ENCODE data around the gene PTPRE. TPM values are rescaled to one million over a fixed set of nuclear protein-coding genes. Genes with fewer than 3 reads are reported as not detected.

Gene PTPRE
- total and polyA plus RNA-seq, 10 of the 15 experiments (the other 5 are each of a cell fraction or from before 2014, with no cell fraction given) = 2.9 to 7.6 (median 5.8) TPM

DNA sequence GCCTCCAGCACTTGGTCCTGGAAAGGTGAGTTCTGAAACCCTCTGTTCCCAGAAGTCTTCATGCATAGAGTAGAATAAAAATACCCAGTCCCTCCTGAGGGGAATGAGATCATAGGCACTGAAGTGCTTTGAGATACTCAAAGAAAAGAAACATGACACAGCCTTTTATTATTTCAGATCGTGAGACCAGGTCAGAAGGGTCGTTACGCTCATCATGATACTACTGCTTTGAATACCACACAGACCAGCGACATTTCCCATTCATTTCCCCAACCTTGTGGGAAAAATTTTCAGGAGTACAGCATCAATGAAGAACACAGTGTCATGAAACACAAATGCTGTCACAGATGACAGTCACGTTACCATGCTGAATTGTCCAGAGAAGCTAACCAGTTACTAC lies 29.2 kb upstream of the PTPRE start:
- ATAC-seq (no peak), FAIRE-seq (no peak), DNase-seq (ENCODE audit: low read depth, low spot score) (no peak)
- Histone ChIP-seq H3K4me3 (no peak overlapping the region), H2AFZ (ENCODE audit: control insufficient read depth, low read depth, low read length) (no peak overlapping the region), H3K9me3 (replicated peaks; ENCODE audit: control insufficient read depth, insufficient read depth, low read length) (no peaks in the 10 kb centered on the region), H3K36me3 (ENCODE audit: control insufficient read depth in 2 of 2, insufficient read depth in 2 of 2, low read length in 1 of 2) (no peaks in the 10 kb centered on the region), H3K9ac (ENCODE audit: control insufficient read depth, insufficient read depth, low read length) (no peak overlapping the region), H3K27ac (ENCODE audit: control insufficient read depth, insufficient read depth) (no peak overlapping the region), H3K4me2 (ENCODE audit: control insufficient read depth, insufficient read depth) (no peak overlapping the region), H3K27me3 (replicated peaks in 1 of 2; ENCODE audit: control insufficient read depth in 2 of 2, insufficient read depth in 2 of 2, low read length in 1 of 2) (no peaks in the 10 kb centered on the region), H3K4me1 (ENCODE audit: control insufficient read depth, insufficient read depth, low read length) (no peaks in the 10 kb centered on the region), H3K79me2 (ENCODE audit: control insufficient read depth, insufficient read depth, low read length) (no peaks in the 10 kb centered on the region), H4K20me1 (ENCODE audit: control insufficient read depth, insufficient read depth) (no peaks in the 10 kb centered on the region)
- SMC1A ChIA-PET (ENCODE audit: uncharacterized antibody, unreplicated experiment) = no interaction called here
- RAD21 ChIA-PET (ENCODE audit: unreplicated experiment) = no interaction called here
- CTCF ChIA-PET = no interaction called here
- intact Hi-C loops (cut with micrococcal nuclease; ENCODE audit: unreplicated experiment) = no loop called here
- POLR2A ChIA-PET = no interaction called here
- 4% methylated on average over 5 of the region's 5 CpGs for WGBS (ENCODE audit: insufficient coverage, insufficient replicate concordance, low lambda C conversion rate, missing lambda C conversion rate)
- in situ Hi-C loops (cut with MboI) = no loop called here
- BruUV-seq (replicated peaks) = no TSS peak
- TF ChIP-seq CHD4 (IDR thresholded peaks at IDR 0.05) (no peak), RELA (IDR thresholded peaks at IDR 0.05; ENCODE audit: borderline replicate concordance, partially characterized antibody) (no peak), RB1 (IDR thresholded peaks at IDR 0.05; ENCODE audit: borderline replicate concordance) (no peak), ETV6 (conservative IDR thresholded peaks at IDR 0.05 in 1 of 2, IDR thresholded peaks at IDR 0.05 in 1 of 2; ENCODE audit: borderline replicate concordance in 1 of 2, low read depth in 1 of 2) (no peak), BCLAF1 (IDR thresholded peaks at IDR 0.05) (no peak), STAT1 (conservative IDR thresholded peaks at IDR 0.05) (no peak), RFX5 (IDR thresholded peaks at IDR 0.05; ENCODE audit: low read depth, low read length) (no peak), NFXL1 (IDR thresholded peaks at IDR 0.05; ENCODE audit: borderline replicate concordance) (no peak), CBFB (IDR thresholded peaks at IDR 0.05; ENCODE audit: low read depth) (no peak), RAD51 (IDR thresholded peaks at IDR 0.05) (no peak), HCFC1 (IDR thresholded peaks at IDR 0.05; ENCODE audit: low read length) (no peak), MYC (IDR thresholded peaks at IDR 0.05; ENCODE audit: insufficient read depth, insufficient read length, insufficient replicate concordance, low read length, severe bottlenecking) (no peak), ATF3 (IDR thresholded peaks at IDR 0.05; ENCODE audit: borderline replicate concordance, extremely low read depth, low read depth, low read length) (no peak), SREBF2 (IDR thresholded peaks at IDR 0.05; ENCODE audit: low read length) (no peak), NFIC (IDR thresholded peaks at IDR 0.05; ENCODE audit: low read depth, low read length) (no peak)
- TF ChIP-seq, protein P1, sequence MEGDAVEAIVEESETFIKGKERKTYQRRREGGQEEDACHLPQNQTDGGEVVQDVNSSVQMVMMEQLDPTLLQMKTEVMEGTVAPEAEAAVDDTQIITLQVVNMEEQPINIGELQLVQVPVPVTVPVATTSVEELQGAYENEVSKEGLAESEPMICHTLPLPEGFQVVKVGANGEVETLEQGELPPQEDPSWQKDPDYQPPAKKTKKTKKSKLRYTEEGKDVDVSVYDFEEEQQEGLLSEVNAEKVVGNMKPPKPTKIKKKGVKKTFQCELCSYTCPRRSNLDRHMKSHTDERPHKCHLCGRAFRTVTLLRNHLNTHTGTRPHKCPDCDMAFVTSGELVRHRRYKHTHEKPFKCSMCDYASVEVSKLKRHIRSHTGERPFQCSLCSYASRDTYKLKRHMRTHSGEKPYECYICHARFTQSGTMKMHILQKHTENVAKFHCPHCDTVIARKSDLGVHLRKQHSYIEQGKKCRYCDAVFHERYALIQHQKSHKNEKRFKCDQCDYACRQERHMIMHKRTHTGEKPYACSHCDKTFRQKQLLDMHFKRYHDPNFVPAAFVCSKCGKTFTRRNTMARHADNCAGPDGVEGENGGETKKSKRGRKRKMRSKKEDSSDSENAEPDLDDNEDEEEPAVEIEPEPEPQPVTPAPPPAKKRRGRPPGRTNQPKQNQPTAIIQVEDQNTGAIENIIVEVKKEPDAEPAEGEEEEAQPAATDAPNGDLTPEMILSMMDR (IDR thresholded peaks at IDR 0.05 in 2 of 3, conservative IDR thresholded peaks at IDR 0.05 in 1 of 3; ENCODE audit: control insufficient read depth in 2 of 3, extremely low read depth in 1 of 3, insufficient read depth in 1 of 3, low read depth in 3 of 3, low read length in 3 of 3) = no peak
- TF ChIP-seq, protein P2, sequence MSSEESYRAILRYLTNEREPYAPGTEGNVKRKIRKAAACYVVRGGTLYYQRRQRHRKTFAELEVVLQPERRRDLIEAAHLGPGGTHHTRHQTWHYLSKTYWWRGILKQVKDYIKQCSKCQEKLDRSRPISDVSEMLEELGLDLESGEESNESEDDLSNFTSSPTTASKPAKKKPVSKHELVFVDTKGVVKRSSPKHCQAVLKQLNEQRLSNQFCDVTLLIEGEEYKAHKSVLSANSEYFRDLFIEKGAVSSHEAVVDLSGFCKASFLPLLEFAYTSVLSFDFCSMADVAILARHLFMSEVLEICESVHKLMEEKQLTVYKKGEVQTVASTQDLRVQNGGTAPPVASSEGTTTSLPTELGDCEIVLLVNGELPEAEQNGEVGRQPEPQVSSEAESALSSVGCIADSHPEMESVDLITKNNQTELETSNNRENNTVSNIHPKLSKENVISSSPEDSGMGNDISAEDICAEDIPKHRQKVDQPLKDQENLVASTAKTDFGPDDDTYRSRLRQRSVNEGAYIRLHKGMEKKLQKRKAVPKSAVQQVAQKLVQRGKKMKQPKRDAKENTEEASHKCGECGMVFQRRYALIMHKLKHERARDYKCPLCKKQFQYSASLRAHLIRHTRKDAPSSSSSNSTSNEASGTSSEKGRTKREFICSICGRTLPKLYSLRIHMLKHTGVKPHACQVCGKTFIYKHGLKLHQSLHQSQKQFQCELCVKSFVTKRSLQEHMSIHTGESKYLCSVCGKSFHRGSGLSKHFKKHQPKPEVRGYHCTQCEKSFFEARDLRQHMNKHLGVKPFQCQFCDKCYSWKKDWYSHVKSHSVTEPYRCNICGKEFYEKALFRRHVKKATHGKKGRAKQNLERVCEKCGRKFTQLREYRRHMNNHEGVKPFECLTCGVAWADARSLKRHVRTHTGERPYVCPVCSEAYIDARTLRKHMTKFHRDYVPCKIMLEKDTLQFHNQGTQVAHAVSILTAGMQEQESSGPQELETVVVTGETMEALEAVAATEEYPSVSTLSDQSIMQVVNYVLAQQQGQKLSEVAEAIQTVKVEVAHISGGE (CRISPR knock-in tag; IDR thresholded peaks at IDR 0.05) = no peak
